GM12874 (cell line): ENCODE measurements around the gene KCNIP4.

Experiments
- CTCF ChIP-seq: IDR thresholded peaks from 2 replicates; pipeline ENCODE4 v1.5.1; 2011; ENCODE audit warnings: low read depth, mild to moderate bottlenecking, control low read depth, low read length, moderate library complexity; ENCODE audit not compliant: insufficient read depth

KCNIP4 gene

GRCh38 chr4:20992002-20992401, 956.6 kb downstream of the KCNIP4 start:
- no peak for TF ChIP-seq CTCF

DNA sequence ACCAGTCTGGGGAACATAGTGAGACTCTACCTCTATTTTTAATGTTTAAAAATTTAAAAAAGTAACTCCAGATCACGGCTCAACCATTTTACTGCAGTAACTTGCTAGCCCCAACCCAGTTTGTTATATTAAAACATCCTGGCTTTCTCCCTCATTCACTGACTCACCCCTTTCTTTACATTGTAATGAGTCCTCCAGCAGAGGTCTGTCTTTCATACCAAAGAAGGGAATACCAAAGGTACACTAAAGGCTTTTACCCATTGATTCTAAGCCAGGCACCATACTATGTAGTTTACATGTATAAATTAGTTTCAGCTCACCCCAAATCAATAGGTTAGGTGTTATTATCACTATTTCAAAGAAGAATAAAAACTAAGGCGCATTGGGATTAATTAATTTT, 961.4 kb downstream of the KCNIP4 start:
- no peak for TF ChIP-seq CTCF

DNA sequence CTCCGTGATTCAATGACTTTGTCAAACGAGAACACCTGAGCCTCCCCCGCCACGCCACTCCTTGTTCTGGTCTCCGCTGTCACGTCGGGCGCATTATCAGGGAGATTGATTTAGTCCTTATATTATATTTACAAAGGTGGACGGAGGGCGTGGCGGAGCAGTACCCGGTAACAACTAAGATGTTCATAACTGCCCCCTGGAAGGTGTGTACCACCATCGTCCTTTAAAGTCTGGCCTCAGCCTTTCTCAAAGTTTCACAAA, 964.1 kb downstream of the KCNIP4 start:
- TF ChIP-seq CTCF = no peak

GRCh38 chr4:20983763-20984575, 964.6 kb downstream of the KCNIP4 start:
- no peak for TF ChIP-seq CTCF

DNA sequence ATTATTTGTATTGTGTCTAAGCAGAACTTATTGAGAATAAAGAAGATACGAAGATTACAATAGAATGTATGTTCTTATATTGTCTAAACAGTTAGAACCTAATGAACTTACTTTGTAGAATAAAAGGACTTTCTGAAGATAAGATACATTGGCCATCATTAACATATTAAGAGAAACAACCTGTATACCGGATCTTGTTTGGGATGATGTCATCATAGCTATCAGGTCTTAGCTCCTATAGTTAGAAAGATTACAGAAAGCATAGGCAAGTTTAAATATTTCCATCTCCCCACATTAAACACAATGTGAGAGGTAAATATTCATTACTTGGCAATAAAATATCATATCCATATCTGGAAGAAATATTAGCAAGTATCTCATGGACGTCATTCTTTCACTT, 966.0 kb downstream of the KCNIP4 start:
- no peak for TF ChIP-seq CTCF

- TF ChIP-seq CTCF = no peak
These were observed 988.3 kb downstream of the KCNIP4 start for GRCh38 chr4:20960291-20960690.

- TF ChIP-seq CTCF = no peak
These were observed 994.0 kb downstream of the KCNIP4 start for GRCh38 chr4:20954541-20954940.
